ENCODE measurements around the gene PSMB5.

PSMB5 gene

DNA sequence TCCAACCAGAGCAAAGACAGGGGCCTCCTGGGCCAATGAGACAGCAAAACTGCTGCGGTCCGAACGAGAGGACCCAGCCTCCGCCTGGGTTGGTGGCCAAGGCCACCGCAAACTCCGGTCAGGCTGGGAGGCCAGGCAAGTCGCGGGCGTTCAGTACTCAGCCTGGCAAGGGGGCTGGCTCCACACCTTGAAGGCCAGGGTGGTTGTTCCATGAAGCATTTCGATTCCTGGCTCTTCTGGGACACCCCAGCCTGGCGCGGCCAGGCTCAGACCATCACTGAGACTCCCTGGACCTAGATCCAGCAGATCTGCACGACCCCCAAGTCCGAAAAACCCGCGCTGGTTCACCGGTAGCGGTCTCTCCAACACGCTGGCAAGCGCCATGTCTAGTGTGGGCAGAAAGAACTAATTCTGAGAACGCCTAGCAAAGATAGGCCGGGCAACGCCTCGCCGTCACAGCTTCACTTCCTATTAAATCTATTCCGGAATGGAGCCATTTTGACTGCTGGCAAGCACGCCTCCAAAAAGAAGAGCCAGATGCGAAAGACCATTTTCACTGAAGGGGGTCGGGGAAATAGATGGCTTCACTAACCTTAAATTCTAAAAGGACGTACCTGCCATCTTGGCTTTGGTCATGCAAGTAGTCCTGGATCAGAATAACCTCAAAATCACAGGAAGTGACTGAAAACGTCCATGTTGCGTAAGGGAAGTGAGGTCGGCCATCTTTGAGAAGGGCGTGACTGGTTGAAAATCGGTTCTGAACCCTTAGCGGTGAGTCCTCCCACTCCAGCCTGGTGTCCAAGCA lies at the start of gene PSMB5:
Gene PSMB5, minus strand, starts transcription at position 403 of the 805 bp plus-strand sequence. Its CDS starts 19 bp downstream, at position 384.
- DNase-seq (ENCODE audit: low spot score): peak; percentile 92

- DNase-seq (ENCODE audit: low spot score): no peak
Observed at GRCh38 chr14:23080474-23080873, 45.8 kb upstream of the PSMB5 start.

GRCh38 chr14:23079716-23080115 lies 45.0 kb upstream of the PSMB5 start:
- no peak for DNase-seq (ENCODE audit: low spot score)

DNA sequence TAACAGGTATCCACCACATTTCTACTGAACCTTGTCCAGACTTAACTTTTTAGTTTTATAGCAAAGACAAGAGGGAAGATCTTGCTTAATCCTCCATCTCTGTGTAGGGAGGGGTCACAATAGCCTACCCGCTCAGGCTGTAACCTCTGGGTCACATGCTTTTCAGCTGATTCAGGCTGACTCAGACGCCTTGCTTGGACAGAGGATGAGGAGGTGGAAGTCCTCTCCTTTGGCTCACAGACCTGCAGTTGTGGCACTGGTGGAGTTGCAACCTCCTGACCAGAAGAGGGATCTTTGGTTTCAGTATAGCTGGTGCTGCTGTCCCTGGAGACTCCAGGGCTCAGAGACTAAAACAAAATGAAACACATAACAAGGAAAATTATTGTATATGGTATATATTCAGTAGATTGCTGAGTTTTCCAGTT lies 44.0 kb upstream of the PSMB5 start:
- DNase-seq (ENCODE audit: low spot score): no peak

GRCh38 chr14:23077962-23078361 lies 43.3 kb upstream of the PSMB5 start:
- DNase-seq (ENCODE audit: low spot score): no peak

DNA sequence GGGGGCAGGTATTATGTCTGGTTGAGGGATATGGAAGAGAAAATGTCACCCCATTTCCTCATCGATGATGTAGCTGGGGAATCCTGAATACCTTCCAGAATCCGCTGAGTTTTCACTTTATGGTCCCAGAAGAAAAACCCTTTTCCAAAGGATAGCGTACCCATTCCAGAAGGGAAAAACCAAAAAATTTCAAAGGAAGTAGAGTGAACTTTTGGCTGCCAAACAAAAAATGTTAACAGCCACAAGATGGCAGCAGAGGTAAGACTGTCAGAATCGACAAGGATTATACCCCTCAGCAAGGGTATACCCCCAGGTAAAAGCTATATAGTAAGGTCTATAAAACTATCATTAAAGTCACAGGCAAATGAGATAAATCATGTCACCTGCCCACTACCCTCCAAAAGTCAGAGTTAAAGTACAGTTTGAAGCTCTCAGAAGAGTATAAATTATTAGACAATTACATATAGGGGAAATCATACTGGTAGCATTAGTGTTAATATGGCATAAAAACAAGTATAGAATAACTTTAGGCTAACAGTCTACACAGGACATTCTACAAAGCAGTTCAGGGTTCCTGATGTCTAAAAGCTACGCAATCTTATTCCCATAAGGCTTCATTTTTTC lies 42.2 kb upstream of the PSMB5 start:
- no peak for DNase-seq (ENCODE audit: low spot score)

DNA sequence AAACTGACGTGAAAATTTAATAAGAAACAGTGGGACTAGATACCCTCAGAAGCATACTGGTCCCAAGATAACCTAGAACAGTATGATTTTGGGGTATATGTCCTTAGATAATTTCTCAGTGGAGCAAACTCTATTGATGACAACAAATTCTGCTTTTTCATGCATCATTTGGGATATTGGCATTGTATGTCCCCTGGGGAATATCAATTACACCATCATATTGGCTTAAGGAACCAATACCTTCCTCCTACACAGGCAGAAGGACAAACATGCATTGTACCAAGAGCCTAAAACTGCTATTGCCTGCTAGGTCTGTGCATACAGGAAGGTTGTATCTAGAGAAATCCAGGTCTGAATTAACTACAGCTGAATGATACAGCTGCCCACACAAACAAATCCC lies 40.2 kb upstream of the PSMB5 start:
- DNase-seq (ENCODE audit: low spot score): no peak

DNA sequence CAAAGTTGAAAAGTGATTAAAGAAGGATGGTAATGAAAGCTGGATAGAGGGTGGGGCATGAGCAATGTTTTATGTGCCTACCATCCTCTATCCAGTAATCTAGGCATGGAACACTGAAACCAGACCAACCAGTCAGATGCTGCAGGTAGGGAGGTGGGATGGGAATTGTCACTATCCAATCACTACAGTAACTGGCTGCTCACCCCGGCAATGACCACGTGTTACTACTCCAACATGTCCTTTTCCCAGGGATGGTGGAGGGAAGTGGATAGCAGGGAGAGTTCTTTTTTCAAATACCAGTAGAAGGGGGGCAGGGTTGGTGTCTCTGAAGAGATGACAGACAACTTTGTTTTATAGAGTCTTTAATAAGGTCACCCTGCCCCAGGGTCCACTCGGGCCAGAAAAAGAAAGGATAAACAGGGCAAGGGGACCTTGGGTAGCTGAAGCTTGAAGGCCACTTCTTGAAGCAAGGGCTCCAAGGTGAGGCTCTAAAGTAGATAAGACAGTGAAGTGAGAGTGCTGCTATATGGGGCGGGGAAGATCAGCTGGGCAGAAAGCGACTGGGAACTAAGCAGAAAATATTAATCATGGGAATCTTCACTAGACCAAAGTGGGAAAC lies 37.3 kb upstream of the PSMB5 start:
- no peak for DNase-seq (ENCODE audit: low spot score)

DNA sequence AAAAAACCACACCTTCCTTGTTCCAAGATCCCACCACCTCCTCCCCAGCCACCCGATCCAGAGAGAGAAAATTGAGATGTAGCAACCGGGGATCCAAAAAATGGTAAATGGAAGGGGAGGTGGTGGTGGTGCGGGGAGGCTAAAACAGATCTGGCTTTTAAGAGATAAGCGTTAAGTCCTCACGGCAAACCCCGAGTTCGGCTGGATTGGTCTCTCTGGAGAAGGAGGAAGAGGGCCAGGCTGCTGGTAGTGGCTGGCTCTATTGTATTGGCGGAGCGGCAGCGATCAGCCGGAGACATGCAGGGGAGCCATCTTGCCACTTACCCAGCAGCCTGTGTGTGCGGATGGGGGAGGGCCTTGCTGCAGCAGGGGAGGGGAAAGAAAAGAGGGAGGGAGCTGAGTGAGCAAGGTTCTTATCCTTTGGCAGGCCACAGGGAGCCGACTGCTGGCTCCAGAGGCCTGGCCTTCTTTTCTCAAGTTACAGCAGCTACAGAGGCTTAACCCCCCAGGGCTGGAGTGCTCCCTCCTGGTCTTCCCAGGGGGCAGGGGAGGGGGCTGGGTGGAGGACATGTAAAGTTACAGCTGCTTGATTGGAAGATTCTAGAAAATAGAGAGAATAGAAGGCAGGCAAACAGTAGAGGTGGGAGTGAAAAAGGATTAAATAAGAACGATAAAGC lies 36.7 kb upstream of the PSMB5 start:
- peak; percentile 88 for DNase-seq (ENCODE audit: low spot score)

GRCh38 chr14:23070262-23071129 lies 35.8 kb upstream of the PSMB5 start:
- DNase-seq (ENCODE audit: low spot score): no peak

- no peak for DNase-seq (ENCODE audit: low spot score)
Observed at GRCh38 chr14:23069413-23069806, 34.7 kb upstream of the PSMB5 start.

DNA sequence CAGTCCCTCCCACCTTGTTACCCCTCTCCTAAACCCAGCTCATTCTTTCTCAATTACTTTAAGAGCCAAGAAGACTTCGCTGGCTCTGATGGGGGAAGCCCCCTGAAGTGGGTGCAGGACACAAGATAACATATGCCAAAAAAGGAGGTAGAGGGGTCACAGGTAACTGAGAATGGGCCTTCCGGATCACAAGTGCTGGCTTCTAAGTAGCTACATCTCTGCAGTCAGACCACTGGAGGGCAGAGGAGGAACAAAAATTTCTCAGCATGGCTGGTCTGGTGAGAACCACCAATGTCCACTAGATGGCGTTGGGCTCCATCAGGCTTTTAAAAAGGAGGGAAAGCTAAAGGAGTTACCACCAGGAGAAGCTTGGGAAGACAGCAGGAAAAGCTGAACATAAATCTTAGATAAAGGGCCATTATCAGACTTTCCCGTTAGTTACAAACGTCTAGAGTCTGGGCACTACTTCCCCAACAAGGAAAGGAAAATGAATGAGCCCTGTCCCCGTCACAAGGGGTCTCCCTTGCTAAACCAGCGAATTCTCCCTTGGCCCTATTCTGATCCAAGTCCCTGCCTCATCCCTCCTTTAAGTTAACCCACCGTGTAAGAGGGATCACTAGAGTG lies 34.2 kb upstream of the PSMB5 start:
- DNase-seq (ENCODE audit: low spot score): peak; percentile 90

DNA sequence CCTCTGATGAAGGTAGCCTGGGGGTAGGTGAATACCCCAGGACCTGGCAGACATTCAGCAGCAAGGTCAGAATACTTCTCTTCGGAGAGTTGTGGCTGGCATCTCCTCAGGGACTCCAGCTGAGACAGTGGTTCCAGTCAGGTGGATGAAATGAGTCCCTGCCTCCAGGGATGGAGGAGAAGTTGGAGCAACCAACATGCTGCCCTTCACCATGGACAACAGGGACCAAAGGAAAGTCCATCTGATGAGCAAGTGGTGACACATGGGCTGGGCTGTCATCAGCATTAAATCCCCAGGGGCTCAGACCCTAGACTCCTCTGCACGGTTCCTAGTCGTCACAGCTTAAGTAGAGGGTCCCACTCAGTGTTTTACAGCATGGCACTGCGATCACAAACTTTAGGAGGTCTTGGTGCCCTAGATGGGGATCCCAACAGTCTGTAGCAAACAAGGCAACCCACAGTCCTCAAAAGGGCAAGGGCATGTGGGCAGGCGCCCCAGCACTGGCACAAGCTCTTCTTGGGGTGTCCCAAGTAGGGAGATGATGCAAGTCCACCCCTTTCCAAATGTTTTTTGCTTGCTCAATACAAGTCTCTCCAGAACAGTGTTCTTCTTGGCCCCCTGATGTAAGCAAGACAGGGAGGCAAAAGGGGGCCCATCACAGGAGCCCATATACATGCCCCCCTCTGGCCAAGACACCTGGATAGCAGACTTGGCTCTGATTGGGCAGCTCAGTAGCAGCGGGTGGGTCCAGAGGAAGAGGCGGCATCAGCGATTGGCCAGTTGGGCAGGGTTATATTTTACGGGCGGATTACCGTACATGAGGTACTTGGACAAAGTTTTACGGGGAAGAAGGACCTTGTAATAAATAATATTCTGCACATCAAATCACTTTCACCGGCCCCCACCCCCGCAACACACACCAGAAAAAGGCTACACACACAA lies 33.4 kb upstream of the PSMB5 start:
- DNase-seq (ENCODE audit: low spot score): no peak

GRCh38 chr14:23066855-23067744 lies 32.4 kb upstream of the PSMB5 start:
- no peak for DNase-seq (ENCODE audit: low spot score)

DNA sequence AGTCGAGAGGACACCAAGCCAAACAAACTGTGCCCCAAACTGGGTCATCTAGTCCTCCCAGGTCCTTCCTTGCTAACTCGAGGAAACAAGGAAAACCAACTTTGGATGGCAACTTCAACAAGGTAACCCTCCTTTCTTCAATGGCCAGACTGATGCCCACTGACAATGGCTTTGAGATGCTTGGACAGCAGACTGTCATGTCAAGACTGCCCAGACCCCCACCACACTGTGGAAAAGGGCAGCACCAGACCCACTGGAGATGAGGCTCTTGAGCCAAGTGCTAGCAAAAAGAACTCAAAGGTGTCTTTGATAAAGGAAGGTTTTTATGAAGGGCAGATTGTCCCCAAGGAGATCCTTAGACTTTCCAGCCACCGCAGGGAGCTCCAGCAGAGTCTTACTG lies 31.7 kb upstream of the PSMB5 start:
- DNase-seq (ENCODE audit: low spot score): no peak

GRCh38 chr14:23063601-23064000 lies 28.9 kb upstream of the PSMB5 start:
- DNase-seq (ENCODE audit: low spot score): no peak

- no peak for DNase-seq (ENCODE audit: low spot score)
Observed at GRCh38 chr14:23062002-23062401, 27.3 kb upstream of the PSMB5 start.

- no peak for DNase-seq (ENCODE audit: low spot score)
Observed at GRCh38 chr14:23060536-23061260, 26.0 kb upstream of the PSMB5 start.
